RWPE1 (cell line): Measurements from ENCODE around the gene PAFAH1B2.

Source experiments
- CTCF ChIA-PET: fragments of 350-600 bp; sonication (Branson Sonifier 250); formaldehyde crosslinking; extraction: SDS; loops from one replicate; lab custom pipeline; 2021; lab: Yijun Ruan, JAX
- POLR2A ChIA-PET: fragments of 400-600 bp; formaldehyde crosslinking; extraction: SDS; loops from one replicate; lab custom pipeline; 2020; ENCODE audit warnings: antibody characterized with exemption; ENCODE audit not compliant: low non-redundant PET; lab: Yijun Ruan, JAX
- DNase-seq: peaks from one replicate; pipeline ENCODE4 v3.0.0; 2012; ENCODE audit warnings: low spot score
- H3K27ac ChIP-seq: fragments of 450-650 bp; 2 replicates; pipeline ENCODE4 v1.5.1; 2017
- TF ChIP-seq, protein P1 (sequence below): fragments of 450-650 bp; conservative IDR thresholded peaks from 2 replicates; pipeline ENCODE4 v1.5.1; 2017; ENCODE audit warnings: low read depth, mild to moderate bottlenecking

Gene PAFAH1B2

DNA sequence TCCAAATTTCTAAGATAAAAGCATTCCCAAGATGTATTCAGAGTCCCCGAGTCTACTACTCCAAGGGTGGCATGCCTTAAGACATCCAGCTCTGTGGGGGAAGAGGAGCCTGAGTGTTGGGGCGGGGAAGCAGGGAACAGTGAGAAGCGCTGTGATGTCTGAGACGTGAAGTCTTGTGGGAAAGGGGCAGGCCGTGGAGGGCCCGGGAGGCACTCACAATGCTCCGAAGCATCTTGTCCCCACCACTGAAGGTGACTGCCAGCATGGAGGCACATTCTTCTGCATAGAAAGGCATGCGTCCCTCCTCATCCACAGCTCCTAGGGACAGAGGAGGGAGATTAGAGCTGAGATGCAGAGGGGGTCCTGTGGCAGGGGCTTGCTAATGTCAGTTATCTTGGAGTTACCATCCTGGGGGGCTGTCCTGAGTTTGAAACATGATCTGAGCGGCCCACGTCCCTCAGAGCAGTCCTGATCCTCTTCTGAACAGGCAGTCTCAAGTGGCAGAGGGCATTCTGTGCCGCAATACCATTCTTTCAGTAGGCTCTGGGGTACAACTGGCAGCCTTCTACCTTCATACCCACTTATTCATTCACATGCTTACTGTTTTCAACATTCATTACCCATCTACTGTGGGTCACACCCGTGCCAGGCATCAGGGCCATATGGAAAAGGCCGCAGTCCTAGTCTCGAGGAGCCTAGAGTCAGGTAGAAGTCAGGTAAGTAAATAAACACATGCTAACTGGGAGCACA, 79.1 kb downstream of the PAFAH1B2 start:
- ChIA-PET CTCF (no interaction called here), POLR2A (no interaction called here)
- H3K27ac ChIP-seq, result no peak overlapping the region
- no peak for DNase-seq
- TF ChIP-seq, protein P1, sequence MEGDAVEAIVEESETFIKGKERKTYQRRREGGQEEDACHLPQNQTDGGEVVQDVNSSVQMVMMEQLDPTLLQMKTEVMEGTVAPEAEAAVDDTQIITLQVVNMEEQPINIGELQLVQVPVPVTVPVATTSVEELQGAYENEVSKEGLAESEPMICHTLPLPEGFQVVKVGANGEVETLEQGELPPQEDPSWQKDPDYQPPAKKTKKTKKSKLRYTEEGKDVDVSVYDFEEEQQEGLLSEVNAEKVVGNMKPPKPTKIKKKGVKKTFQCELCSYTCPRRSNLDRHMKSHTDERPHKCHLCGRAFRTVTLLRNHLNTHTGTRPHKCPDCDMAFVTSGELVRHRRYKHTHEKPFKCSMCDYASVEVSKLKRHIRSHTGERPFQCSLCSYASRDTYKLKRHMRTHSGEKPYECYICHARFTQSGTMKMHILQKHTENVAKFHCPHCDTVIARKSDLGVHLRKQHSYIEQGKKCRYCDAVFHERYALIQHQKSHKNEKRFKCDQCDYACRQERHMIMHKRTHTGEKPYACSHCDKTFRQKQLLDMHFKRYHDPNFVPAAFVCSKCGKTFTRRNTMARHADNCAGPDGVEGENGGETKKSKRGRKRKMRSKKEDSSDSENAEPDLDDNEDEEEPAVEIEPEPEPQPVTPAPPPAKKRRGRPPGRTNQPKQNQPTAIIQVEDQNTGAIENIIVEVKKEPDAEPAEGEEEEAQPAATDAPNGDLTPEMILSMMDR, result no peak

DNA sequence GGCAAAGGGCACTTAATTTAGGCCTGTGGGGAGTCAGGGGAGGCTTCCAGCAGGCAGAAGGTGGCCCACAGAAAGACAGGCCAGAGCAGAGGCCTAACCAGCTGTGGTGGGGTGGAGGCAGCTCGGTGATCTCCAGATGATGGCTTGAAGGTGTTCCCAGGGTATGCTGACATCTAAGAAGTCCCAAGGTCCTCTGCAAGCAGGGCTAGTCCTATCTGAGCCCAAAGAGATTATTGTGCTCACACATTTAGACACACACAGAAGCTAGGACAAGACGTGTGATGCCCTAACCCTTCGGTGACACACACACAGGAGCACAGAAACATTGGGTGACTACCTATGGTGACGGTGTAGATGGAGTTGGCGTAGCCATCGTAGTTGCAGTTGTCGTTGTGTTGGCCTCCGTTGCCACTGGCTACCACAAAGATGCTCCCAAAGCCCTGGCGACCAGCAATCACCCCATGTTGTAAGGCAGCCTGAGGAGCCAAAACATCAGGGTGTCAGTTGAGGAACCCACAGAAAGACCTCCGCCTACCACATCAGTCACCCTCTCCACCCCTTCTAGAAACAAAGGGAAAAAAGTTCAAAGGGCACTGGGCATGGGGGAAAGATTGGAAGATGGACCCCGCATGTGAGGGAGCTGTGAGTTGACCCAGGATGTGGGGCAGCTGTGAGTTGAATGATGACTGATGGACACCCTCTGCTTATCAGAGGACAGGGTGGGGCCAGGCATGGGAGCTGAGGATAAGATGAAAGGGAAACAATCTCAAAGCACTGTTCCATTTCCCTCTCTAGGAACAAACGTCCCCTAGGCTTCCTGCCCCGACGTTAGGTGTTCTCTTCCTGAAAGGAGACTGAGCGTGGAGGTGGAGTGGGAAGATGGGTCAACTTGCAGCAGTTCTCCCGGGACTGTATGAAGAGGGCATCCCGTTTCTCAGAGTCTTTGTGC, 79.9 kb downstream of the PAFAH1B2 start:
- no peak overlapping the region for H3K27ac ChIP-seq
- TF ChIP-seq, protein P1, result no peak
- ChIA-PET POLR2A (no interaction called here), CTCF (no interaction called here)
- no peak for DNase-seq

DNA sequence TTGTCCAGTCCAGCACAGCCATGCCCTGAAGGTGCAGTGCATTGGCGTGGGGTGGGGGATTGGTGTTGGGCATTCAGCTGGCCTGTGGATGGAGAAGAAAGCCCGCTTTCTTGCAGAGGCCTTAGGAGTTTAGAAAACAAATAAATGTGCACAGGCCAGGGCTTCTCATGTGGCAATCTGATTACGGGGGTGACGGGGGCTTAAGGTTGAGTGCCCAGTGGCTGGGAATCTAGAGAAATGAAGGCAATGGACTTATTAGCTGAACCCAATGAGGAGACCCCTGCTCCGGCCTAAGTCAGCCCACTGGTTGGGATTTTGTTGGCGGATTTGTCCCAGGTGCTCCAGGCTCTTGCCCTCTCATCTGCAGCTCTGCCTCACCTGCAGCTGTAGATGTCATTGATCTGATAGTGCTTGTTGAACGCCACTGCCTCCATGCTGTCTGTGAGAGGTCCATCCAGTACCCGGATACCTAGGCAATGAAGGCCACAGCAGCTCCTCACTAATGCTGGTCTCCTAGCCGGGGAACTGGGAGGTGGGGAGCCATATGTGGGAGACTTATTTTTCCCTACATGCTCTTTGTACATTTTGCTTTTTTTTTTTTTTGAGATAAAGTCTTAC, 81.6 kb downstream of the PAFAH1B2 start:
- POLR2A ChIA-PET, result interaction anchor here (0.7 kb wide), 1 partner anchor 163 kb away, joined by 6 read pairs; no protein-coding TSS in a partner anchor
- DNase-seq, result no peak
- CTCF ChIA-PET, result interaction anchor here (0.6 to 2.0 kb wide), 5 partner anchors 9 to 534 kb away, joined by 4 to 12 read pairs (median 4); no protein-coding TSS in a partner anchor
- TF ChIP-seq, protein P1, result no peak
- no peak overlapping the region for H3K27ac ChIP-seq
